Thoracic aorta (tissue), 2 donors: Measurements from ENCODE around the gene SPTLC1. TPM values are rescaled to one million over a fixed set of nuclear protein-coding genes. Genes with fewer than 3 reads are reported as not detected.
"Not testable (repeated sequence)": the region's sequence is repeated elsewhere in the genome, so short reads cannot be mapped to it uniquely, and the experiment has no call there.

Source experiments
- ATAC-seq: fragments of 150-250 bp; one replicate; pipeline ENCODE4 v1.8.0; 2017; ENCODE audit warnings: low read depth; ENCODE audit not compliant: insufficient number of reproducible peaks, low FRiP score
- DNase-seq: peaks from one replicate; pipeline ENCODE4 v3.0.0-alpha.2; 2020; ENCODE audit warnings: low spot score
- H3K27ac ChIP-seq, 2 donors: fragments of 200-600 bp; sonication (generic); 1 replicate in 1 of 2; 2 replicates in 1 of 2; pipeline ENCODE4 v1.5.1; 2016; ENCODE audit warnings: mild to moderate bottlenecking in 2 of 2, moderate library complexity in 2 of 2
- H3K27me3 ChIP-seq: fragments of 200-600 bp; sonication (generic); replicated peaks from 2 replicates; pipeline ENCODE4 v1.6.0; 2016; ENCODE audit warnings: mild to moderate bottlenecking; ENCODE audit not compliant: insufficient read depth
- H3K36me3 ChIP-seq: fragments of 200-600 bp; sonication (generic); one replicate; pipeline ENCODE4 v1.5.1; 2016
- H3K4me1 ChIP-seq, 2 donors: fragments of 200-600 bp; sonication (generic); 1 replicate in 1 of 2; 2 replicates in 1 of 2; pipeline versions ENCODE4 v1.5.1 to v1.6.0; 2016; ENCODE audit warnings: low read depth in 2 of 2, mild to moderate bottlenecking in 1 of 2; ENCODE audit not compliant: control insufficient read depth in 1 of 2
- H3K4me3 ChIP-seq: fragments of 200-600 bp; sonication (generic); 2 replicates; pipeline ENCODE4 v1.5.1; 2016; ENCODE audit warnings: mild to moderate bottlenecking
- H3K9me3 ChIP-seq: fragments of 200-600 bp; sonication (generic); 2 replicates; pipeline ENCODE4 v1.5.1; 2016
- total RNA-seq, 2 donors: library from RNA; depleted of rRNA; stranded (reverse); fragments of >200 nt; gene quantifications; one replicate each; pipeline versions ENCODE4 v1.1.0 to v1.2.3, GENCODE V29; 2016
- TF ChIP-seq, protein P1 (sequence below): fragments of 200-600 bp; sonication (generic); IDR thresholded peaks from one replicate; pipeline ENCODE4 v1.5.1; 2019; ENCODE audit warnings: antibody characterized with exemption

SPTLC1 gene
- total RNA-seq, 2 donors from 2014 or later = 45.6 to 74.7 TPM

DNA sequence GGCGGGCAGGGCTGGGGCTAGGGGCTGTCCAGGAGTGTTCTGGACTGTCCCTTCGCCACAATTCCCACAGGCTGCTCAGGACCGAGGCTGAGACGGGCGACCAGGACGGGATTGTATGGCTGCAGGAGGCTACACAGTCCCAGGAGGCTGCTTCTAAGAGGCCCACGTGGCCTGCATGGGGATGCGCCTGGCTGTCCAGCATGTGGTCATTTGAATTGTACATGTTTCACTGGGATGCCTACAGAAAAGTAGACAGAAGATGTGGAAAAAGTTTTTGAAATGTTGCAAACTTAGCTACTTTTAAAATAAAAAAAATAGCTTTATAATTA is 32.6 kb upstream of the SPTLC1 start:
- TF ChIP-seq, protein P1, sequence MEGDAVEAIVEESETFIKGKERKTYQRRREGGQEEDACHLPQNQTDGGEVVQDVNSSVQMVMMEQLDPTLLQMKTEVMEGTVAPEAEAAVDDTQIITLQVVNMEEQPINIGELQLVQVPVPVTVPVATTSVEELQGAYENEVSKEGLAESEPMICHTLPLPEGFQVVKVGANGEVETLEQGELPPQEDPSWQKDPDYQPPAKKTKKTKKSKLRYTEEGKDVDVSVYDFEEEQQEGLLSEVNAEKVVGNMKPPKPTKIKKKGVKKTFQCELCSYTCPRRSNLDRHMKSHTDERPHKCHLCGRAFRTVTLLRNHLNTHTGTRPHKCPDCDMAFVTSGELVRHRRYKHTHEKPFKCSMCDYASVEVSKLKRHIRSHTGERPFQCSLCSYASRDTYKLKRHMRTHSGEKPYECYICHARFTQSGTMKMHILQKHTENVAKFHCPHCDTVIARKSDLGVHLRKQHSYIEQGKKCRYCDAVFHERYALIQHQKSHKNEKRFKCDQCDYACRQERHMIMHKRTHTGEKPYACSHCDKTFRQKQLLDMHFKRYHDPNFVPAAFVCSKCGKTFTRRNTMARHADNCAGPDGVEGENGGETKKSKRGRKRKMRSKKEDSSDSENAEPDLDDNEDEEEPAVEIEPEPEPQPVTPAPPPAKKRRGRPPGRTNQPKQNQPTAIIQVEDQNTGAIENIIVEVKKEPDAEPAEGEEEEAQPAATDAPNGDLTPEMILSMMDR = no peak
- peaks cover 0 to 13% of the 10 kb centered on the region in 2 donors for H3K4me1 ChIP-seq
- no peaks in the 10 kb centered on the region for H3K27me3 ChIP-seq
- no peaks in the 10 kb centered on the region for H3K36me3 ChIP-seq
- H3K4me3 ChIP-seq = no peak overlapping the region
- ATAC-seq = no peak
- DNase-seq = no peak
- peak overlapping the region in 1 of 2 donors; percentile 62 for H3K27ac ChIP-seq
- no peaks in the 10 kb centered on the region for H3K9me3 ChIP-seq

DNA sequence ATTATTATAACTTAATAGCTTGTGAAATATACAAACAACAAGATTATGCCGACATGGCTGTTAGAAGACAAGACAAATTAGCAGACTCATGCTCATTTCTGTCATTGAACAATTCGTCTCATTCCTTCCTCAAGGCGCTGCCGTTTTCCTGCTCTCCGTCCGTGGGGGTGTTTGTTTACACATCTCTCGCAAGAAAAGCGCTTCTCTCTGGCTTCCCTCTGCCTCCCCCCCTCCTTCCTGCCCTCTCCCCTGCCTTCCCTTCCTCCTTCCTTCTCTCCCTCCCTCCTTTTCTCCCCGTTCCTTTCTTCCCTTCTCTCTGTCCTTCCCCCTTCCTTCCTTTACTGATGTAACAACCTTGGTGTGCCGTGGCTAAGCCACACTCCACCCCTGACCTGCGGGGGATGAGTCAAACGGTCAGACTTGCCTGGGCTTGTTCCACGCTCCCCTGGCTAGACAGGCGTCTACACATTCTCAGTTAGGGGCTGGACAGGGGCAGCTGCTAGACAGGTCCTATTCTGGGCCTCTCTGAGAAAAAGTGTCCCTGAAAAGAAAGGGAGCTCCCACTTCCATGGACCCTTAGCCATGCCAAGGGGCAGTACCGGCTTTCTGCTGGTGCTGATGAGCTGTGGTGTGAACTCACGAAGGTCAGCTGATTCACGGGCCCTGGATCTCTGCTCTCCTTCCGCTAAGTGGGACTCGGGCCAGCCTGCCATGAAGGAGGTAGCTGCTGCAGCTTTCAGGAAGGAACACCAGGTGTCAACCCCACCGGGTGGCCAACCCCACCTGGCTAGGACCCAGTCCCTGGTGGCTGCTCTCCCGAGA is 32.0 kb upstream of the SPTLC1 start:
- DNase-seq (no peak), ATAC-seq (peak; percentile 72)
- peaks cover 0 to 13% of the 10 kb centered on the region in 2 donors for H3K4me1 ChIP-seq
- H3K9me3 ChIP-seq = no peaks in the 10 kb centered on the region
- H3K27me3 ChIP-seq = no peaks in the 10 kb centered on the region
- peak overlapping the region; percentile 4 for H3K4me3 ChIP-seq
- H3K27ac ChIP-seq = peak overlapping the region; percentile 30 to 62
- TF ChIP-seq, protein P1 = no peak
- H3K36me3 ChIP-seq = no peaks in the 10 kb centered on the region

- Histone ChIP-seq H3K27ac (peak overlapping the region in 1 of 2 donors; percentile 62), H3K4me3 (peak overlapping the region; percentile 4), H3K36me3 (no peaks in the 10 kb centered on the region), H3K4me1 (peaks cover 0 to 17% of the 10 kb centered on the region in 2 donors), H3K27me3 (no peaks in the 10 kb centered on the region), H3K9me3 (no peaks in the 10 kb centered on the region)
- ATAC-seq (no peak), DNase-seq (no peak)
- TF ChIP-seq, protein P1 = no peak
Measured at GRCh38 chr9:92146610-92147009, 31.4 kb upstream of the SPTLC1 start.

- ATAC-seq, DNase-seq, H3K4me3 ChIP-seq, H3K27me3 ChIP-seq, H3K36me3 ChIP-seq, H3K27ac ChIP-seq, H3K9me3 ChIP-seq: not testable (repeated sequence)
- H3K4me1 ChIP-seq = peaks cover 2 to 25% of the 10 kb centered on the region in 2 donors
Measured at GRCh38 chr9:92145784-92146183, 30.6 kb upstream of the SPTLC1 start.

DNA sequence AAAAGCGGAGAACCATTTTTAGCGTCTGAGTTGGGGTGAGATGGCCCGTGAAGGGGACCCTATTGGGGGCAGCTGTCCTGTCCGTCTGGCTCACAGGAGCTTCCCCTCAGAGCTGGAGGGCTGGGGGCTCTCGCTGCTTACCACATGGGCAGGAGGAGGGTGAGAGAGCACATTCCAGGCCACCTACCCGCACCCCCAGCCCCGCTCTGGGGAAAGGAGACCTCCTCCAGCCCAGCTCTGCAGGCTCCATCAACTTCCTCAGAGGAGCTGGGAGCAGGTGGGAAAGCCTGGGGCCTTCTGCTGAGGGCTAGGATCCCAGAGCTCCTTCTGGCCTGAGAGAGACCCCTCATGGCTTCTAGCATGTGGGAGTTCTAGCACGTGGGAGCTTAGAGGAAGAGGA is 27.1 kb upstream of the SPTLC1 start:
- Histone ChIP-seq H3K27ac (no peak overlapping the region), H3K4me1 (peaks cover 6 to 26% of the 10 kb centered on the region in 2 donors), H3K9me3 (no peaks in the 10 kb centered on the region), H3K36me3 (no peaks in the 10 kb centered on the region), H3K27me3 (no peaks in the 10 kb centered on the region), H3K4me3 (no peak overlapping the region)
- ATAC-seq (no peak), DNase-seq (no peak)
- TF ChIP-seq, protein P1 = no peak
